Fibroblast of lung (primary cell): ENCODE results near the gene CXorf51B. TPM values are rescaled to one million over a fixed set of nuclear protein-coding genes. Genes with fewer than 3 reads are reported as not detected.
"Not testable (repeated sequence)": the region's sequence is repeated elsewhere in the genome, so short reads cannot be mapped to it uniquely, and the experiment has no call there.

Experiments
- DNase-seq, 2 donors: peaks; one replicate each; pipeline versions ENCODE4 v3.0.0 to v3.0.0-alpha.2; 2010; ENCODE audit warnings: low read depth in 2 of 2
- H2AFZ ChIP-seq: 2 replicates; pipeline ENCODE4 v1.5.1; 2012; ENCODE audit warnings: low read length, control low read depth, inconsistent platforms
- H3K27ac ChIP-seq: 2 replicates; pipeline ENCODE4 v1.5.1; 2011; ENCODE audit warnings: low read length, control low read depth; ENCODE audit not compliant: insufficient read depth
- H3K27me3 ChIP-seq: 2 replicates; pipeline ENCODE4 v1.5.1; 2011; ENCODE audit warnings: mild to moderate bottlenecking, low read length; ENCODE audit not compliant: control insufficient read depth, insufficient read depth
- H3K36me3 ChIP-seq: 2 replicates; pipeline ENCODE4 v1.5.1; 2011; ENCODE audit warnings: low read length; ENCODE audit not compliant: control insufficient read depth, insufficient read depth
- H3K4me1 ChIP-seq: 2 replicates; pipeline ENCODE4 v1.5.1; 2011; ENCODE audit warnings: low read length; ENCODE audit not compliant: control insufficient read depth, insufficient read depth; ENCODE audit errors: extremely low read depth
- H3K4me2 ChIP-seq: 2 replicates; pipeline ENCODE4 v1.5.1; 2011; ENCODE audit warnings: low read length, control low read depth; ENCODE audit not compliant: insufficient read depth; ENCODE audit errors: extremely low read depth
- H3K4me3 ChIP-seq, 4 experiments: fragments of 200-600 bp in 1 of 4; sonication (generic) in 1 of 4; replicated peaks in 1 of 4; 2 replicates each; pipeline ENCODE4 v1.5.1; 2011 to 2016; ENCODE audit warnings: low read length in 4 of 4, low read depth in 3 of 4, mild to moderate bottlenecking in 3 of 4, control low read depth in 2 of 4, inconsistent platforms in 1 of 4, mixed read lengths in 1 of 4; ENCODE audit not compliant: insufficient read depth in 1 of 4; ENCODE audit errors: control extremely low read depth in 1 of 4
- H3K79me2 ChIP-seq: 2 replicates; pipeline ENCODE4 v1.5.1; 2012; ENCODE audit warnings: mild to moderate bottlenecking, low read length, inconsistent platforms; ENCODE audit not compliant: control insufficient read depth, insufficient read depth
- H3K9ac ChIP-seq: 2 replicates; pipeline ENCODE4 v1.5.1; 2011; ENCODE audit warnings: mild to moderate bottlenecking, low read length, control low read depth; ENCODE audit not compliant: insufficient read depth
- H3K9me3 ChIP-seq: 2 replicates; pipeline ENCODE4 v1.5.1; 2012; ENCODE audit warnings: low read depth, low read length; ENCODE audit not compliant: control insufficient read depth, insufficient read depth
- H4K20me1 ChIP-seq: 2 replicates; pipeline ENCODE4 v1.5.1; 2011; ENCODE audit warnings: low read length; ENCODE audit not compliant: control insufficient read depth, insufficient read depth; ENCODE audit errors: extremely low read depth
- EZH2 ChIP-seq: IDR thresholded peaks from 2 replicates; pipeline ENCODE4 v1.5.1; 2012; ENCODE audit warnings: low read length, control low read depth, mild to moderate bottlenecking; ENCODE audit errors: missing control alignments
- polyA minus RNA-seq: library from RNA; depleted of rRNA, polyadenylated mRNA; stranded (reverse); fragments of >200 nt; gene quantifications from 2 replicates; pipeline ENCODE4 v1.2.3, GENCODE V29; 2011; ENCODE audit warnings: low replicate concordance
- polyA plus RNA-seq, 2 donors: library from polyadenylated mRNA; depleted of rRNA in 1 of 2; stranded (reverse) in 1 of 2; unstranded in 1 of 2; fragments of >200 nt; gene quantifications; 2 replicates each; pipeline ENCODE4 v1.2.1, GENCODE V29; 2011 to 2012; ENCODE audit warnings: missing spikeins in 1 of 2
- total RNA-seq: library from RNA; depleted of rRNA; stranded (reverse); fragments of >200 nt; gene quantifications from 2 replicates; pipeline ENCODE4 v1.2.1, GENCODE V29; 2014
- TF ChIP-seq, protein P1 (sequence below), 2 donors: IDR thresholded peaks in 1 of 2; conservative IDR thresholded peaks in 1 of 2; 1 replicate in 1 of 2; 2 replicates in 1 of 2; pipeline ENCODE4 v1.5.1; 2011 to 2012; ENCODE audit warnings: low read length in 2 of 2, control low read depth in 1 of 2, inconsistent platforms in 1 of 2, low read depth in 1 of 2, mild to moderate bottlenecking in 1 of 2

CXorf51B gene
- total RNA-seq: not detected in 2 replicates
- not detected in 2 replicates for polyA plus RNA-seq
- polyA plus RNA-seq (2012): not detected in 2 replicates
- polyA minus RNA-seq: not detected in 2 replicates

DNA sequence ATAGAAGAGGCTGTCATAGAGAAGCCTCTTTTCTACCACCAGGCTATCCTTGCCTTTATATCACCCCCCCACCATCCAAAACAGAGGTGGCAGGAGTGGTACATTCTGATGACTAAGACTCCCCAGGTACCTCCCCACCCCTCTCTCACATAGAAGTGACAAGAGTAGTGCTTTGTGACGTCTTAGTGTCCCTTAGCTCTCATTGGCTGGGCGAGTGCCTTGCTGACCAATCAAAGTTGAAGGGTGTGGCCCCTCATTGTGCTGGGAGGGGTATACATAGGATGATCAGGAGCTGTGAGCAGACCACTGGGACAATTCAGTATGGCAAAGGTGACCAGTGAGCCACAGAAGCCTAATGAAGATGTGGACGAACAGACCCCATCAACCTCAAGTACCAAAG, at the start of gene CXorf51B:
Gene CXorf51B (plus strand): TSS at position 301 of the 400 bp plus-strand sequence. CDS start 21 bp downstream, at position 322.
- not testable (repeated sequence) for H3K4me3 ChIP-seq, H3K27ac ChIP-seq, H3K4me2 ChIP-seq, H3K79me2 ChIP-seq, DNase-seq, H3K9ac ChIP-seq, H3K36me3 ChIP-seq, H3K9me3 ChIP-seq, H4K20me1 ChIP-seq, H2AFZ ChIP-seq, H3K4me1 ChIP-seq, H3K27me3 ChIP-seq

DNA sequence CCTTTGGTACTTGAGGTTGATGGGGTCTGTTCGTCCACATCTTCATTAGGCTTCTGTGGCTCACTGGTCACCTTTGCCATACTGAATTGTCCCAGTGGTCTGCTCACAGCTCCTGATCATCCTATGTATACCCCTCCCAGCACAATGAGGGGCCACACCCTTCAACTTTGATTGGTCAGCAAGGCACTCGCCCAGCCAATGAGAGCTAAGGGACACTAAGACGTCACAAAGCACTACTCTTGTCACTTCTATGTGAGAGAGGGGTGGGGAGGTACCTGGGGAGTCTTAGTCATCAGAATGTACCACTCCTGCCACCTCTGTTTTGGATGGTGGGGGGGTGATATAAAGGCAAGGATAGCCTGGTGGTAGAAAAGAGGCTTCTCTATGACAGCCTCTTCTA, 5.1 kb downstream of the CXorf51B start, which contains the start of gene CXorf51A:
Gene CXorf51A (minus strand): TSS at position 101 of the 400 bp plus-strand sequence. CDS start 21 bp downstream, at position 80.
- H2AFZ ChIP-seq, H4K20me1 ChIP-seq, H3K36me3 ChIP-seq: not testable (repeated sequence)

DNA sequence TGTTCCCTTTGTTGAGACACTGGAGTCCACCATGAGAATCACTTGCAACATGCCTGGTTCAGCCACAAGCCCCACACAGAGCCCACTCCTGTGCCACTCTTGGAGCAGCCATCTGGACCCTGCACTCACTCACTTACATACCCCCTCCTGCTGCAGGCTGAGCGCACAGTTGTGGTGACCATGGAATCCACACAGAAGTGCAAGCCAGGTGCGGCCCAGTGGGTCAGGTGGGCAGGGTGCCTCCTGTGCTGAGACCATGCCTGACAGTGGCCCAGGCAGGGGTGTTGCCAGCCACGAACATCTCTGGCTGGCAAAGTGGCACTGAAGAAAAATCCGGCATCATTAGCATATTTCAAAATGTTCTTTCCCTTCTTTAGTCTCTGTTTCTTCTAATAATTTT, 22.4 kb downstream of the CXorf51B start:
- Histone ChIP-seq H3K36me3 (no peaks in the 10 kb centered on the region), H3K79me2 (no peaks in the 10 kb centered on the region), H2AFZ (no peak overlapping the region), H3K4me2 (no peak overlapping the region), H3K9ac (no peak overlapping the region), H3K4me3 (no peak overlapping the region), H3K4me1 (no peaks in the 10 kb centered on the region), H3K27ac (no peak overlapping the region), H3K9me3 (no peaks in the 10 kb centered on the region), H3K27me3 (no peaks in the 10 kb centered on the region), H4K20me1 (no peaks in the 10 kb centered on the region)
- TF ChIP-seq EZH2: no peak
- TF ChIP-seq, protein P1, sequence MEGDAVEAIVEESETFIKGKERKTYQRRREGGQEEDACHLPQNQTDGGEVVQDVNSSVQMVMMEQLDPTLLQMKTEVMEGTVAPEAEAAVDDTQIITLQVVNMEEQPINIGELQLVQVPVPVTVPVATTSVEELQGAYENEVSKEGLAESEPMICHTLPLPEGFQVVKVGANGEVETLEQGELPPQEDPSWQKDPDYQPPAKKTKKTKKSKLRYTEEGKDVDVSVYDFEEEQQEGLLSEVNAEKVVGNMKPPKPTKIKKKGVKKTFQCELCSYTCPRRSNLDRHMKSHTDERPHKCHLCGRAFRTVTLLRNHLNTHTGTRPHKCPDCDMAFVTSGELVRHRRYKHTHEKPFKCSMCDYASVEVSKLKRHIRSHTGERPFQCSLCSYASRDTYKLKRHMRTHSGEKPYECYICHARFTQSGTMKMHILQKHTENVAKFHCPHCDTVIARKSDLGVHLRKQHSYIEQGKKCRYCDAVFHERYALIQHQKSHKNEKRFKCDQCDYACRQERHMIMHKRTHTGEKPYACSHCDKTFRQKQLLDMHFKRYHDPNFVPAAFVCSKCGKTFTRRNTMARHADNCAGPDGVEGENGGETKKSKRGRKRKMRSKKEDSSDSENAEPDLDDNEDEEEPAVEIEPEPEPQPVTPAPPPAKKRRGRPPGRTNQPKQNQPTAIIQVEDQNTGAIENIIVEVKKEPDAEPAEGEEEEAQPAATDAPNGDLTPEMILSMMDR (conservative IDR thresholded peaks at IDR 0.05 in 1 of 2, IDR thresholded peaks at IDR 0.05 in 1 of 2; ENCODE audit: low read depth in 1 of 2, low read length in 2 of 2): no peak
- DNase-seq: no peak

More for the DNA sequence above, 5.1 kb downstream of the CXorf51B start, which contains the start of gene CXorf51A:
- not testable (repeated sequence) for H3K79me2 ChIP-seq, DNase-seq, H3K4me2 ChIP-seq, H3K4me3 ChIP-seq, H3K27me3 ChIP-seq, H3K9me3 ChIP-seq, H3K27ac ChIP-seq, H3K4me1 ChIP-seq, H3K9ac ChIP-seq

DNA sequence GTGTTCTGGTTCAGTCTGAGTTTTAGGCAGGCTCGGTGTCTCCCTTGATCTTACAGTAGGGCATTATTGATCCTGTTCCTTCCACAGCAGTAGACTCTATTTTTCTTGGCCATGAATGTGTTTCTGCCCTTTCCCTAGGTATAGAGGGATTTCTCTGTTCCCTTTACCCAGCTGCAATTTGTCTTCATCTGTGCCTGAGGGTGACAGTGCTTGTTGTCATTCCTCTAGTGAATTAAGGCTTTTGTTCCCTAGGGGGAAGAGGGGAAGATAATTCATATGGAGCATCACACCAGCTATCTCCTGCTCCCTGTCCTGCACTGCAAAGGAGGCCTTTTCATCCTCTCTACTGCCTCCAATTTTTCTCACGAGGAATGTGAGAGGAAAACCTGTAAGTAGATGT, 44.7 kb downstream of the CXorf51B start:
- H4K20me1 ChIP-seq: no peaks in the 10 kb centered on the region
- no peak overlapping the region for H3K4me2 ChIP-seq
- no peaks in the 10 kb centered on the region for H3K4me1 ChIP-seq
- no peaks in the 10 kb centered on the region for H3K79me2 ChIP-seq
- H2AFZ ChIP-seq: no peak overlapping the region
- no peak for TF ChIP-seq EZH2
- TF ChIP-seq, protein P1 (conservative IDR thresholded peaks at IDR 0.05 in 1 of 2, IDR thresholded peaks at IDR 0.05 in 1 of 2; ENCODE audit: low read depth in 1 of 2, low read length in 2 of 2): no peak
- no peaks in the 10 kb centered on the region for H3K27me3 ChIP-seq
- no peaks in the 10 kb centered on the region for H3K9me3 ChIP-seq
- H3K4me3 ChIP-seq: no peak overlapping the region
- H3K9ac ChIP-seq: no peak overlapping the region
- no peaks in the 10 kb centered on the region for H3K36me3 ChIP-seq
- H3K27ac ChIP-seq: no peak overlapping the region
- no peak for DNase-seq
